Left ventricle myocardium inferior (tissue), 1 donor: ENCODE results near the gene OR2B3. TPM values are rescaled to one million over a fixed set of nuclear protein-coding genes. Genes with fewer than 3 reads are reported as not detected.
"Not testable (repeated sequence)": the region's sequence is repeated elsewhere in the genome, so short reads cannot be mapped to it uniquely, and the experiment has no call there.

Experiments used
- DNase-seq: peaks from one replicate; pipeline ENCODE4 v3.0.0-alpha.2; 2020
- H3K27ac ChIP-seq: fragments of 200-600 bp; replicated peaks from 2 replicates; pipeline ENCODE4 v1.8.0; 2021
- H3K27me3 ChIP-seq: fragments of 200-600 bp; 2 replicates; pipeline ENCODE4 v1.8.0; 2021; ENCODE audit warnings: low read depth
- H3K36me3 ChIP-seq: fragments of 200-600 bp; 2 replicates; pipeline ENCODE4 v1.8.0; 2021
- H3K4me1 ChIP-seq: fragments of 200-600 bp; 2 replicates; pipeline ENCODE4 v1.8.0; 2021
- H3K4me3 ChIP-seq: fragments of 200-600 bp; 2 replicates; pipeline ENCODE4 v1.8.0; 2021; ENCODE audit warnings: mild to moderate bottlenecking, moderate library complexity
- H3K9me3 ChIP-seq: fragments of 200-600 bp; replicated peaks from 2 replicates; pipeline ENCODE4 v1.8.0; 2021
- intact Hi-C: fragments of 100-400 bp; cut with micrococcal nuclease; formaldehyde crosslinking; loops from one replicate; pipeline ENCODE4 v1.11.0; 2022
- long read RNA-seq: library from polyadenylated mRNA; unstranded; transcript quantifications from one replicate; pipeline ENCODE4 v2.0.0, GENCODE V29; 2021
- total RNA-seq: library from RNA; stranded (reverse); fragmentation: NEBNext Ultra II Directional; extraction: Animal tissue kit (Norgen Biotek cat#: 25700); gene quantifications from one replicate; pipeline ENCODE4 v1.2.1, GENCODE V29; 2021
- TF ChIP-seq, protein P1 (sequence below): fragments of 200-600 bp; IDR thresholded peaks from 2 replicates; pipeline ENCODE4 v1.8.0; 2021; ENCODE audit warnings: antibody characterized with exemption, mild to moderate bottlenecking, borderline replicate concordance
- donor health status: DM: no; HTN: yes; CAD: no; lungs with severe emphysema.

The OR2B3 gene, protein sequence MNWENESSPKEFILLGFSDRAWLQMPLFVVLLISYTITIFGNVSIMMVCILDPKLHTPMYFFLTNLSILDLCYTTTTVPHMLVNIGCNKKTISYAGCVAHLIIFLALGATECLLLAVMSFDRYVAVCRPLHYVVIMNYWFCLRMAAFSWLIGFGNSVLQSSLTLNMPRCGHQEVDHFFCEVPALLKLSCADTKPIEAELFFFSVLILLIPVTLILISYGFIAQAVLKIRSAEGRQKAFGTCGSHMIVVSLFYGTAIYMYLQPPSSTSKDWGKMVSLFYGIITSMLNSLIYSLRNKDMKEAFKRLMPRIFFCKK
- not detected for total RNA-seq
- long read RNA-seq: 0 reads

GRCh38 chr6:29087213-29087612 lies at the start of gene OR2B3:
Gene OR2B3 (minus strand): TSS chr6:29087313. CDS start chr6:29087248, 65 bp downstream.
- DNase-seq: no peak
- H3K27ac ChIP-seq: no peak within 1 kb of the TSS
- H3K4me3 ChIP-seq: no peak within 1 kb of the TSS
- TF ChIP-seq, protein P1, sequence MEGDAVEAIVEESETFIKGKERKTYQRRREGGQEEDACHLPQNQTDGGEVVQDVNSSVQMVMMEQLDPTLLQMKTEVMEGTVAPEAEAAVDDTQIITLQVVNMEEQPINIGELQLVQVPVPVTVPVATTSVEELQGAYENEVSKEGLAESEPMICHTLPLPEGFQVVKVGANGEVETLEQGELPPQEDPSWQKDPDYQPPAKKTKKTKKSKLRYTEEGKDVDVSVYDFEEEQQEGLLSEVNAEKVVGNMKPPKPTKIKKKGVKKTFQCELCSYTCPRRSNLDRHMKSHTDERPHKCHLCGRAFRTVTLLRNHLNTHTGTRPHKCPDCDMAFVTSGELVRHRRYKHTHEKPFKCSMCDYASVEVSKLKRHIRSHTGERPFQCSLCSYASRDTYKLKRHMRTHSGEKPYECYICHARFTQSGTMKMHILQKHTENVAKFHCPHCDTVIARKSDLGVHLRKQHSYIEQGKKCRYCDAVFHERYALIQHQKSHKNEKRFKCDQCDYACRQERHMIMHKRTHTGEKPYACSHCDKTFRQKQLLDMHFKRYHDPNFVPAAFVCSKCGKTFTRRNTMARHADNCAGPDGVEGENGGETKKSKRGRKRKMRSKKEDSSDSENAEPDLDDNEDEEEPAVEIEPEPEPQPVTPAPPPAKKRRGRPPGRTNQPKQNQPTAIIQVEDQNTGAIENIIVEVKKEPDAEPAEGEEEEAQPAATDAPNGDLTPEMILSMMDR: no peak
- H3K27me3 ChIP-seq: peaks cover 6% of the 10 kb centered on the region
- H3K4me1 ChIP-seq: no peaks in the 10 kb centered on the region
- intact Hi-C loops: no loop called here
- H3K36me3 ChIP-seq: no peaks in the 10 kb centered on the region
- no peaks in the 10 kb centered on the region for H3K9me3 ChIP-seq

DNA sequence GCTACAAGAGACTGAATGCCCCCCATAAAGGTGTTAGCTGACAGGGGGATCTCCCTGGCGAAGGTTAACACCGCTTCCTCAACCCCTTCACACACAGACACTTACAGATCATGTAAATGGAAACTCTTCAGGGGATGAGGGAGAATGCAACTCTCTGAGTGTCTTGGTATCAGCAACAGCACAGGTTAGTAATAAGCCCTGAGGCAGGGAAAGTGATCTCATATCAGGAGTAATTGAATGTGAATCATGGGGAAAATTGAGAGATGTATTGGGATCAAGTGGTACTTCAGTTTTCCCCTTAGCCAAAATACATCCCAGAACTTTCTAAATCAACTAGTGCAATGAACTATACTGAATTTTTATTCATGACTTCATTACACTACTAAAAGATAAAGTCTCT lies 44.6 kb upstream of the OR2B3 start:
- DNase-seq: no peak
- TF ChIP-seq, protein P1: no peak
- Histone ChIP-seq H3K9me3 (no peaks in the 10 kb centered on the region), H3K4me3 (no peak overlapping the region), H3K27ac (no peak overlapping the region), H3K4me1 (no peaks in the 10 kb centered on the region), H3K27me3 (peaks cover 13% of the 10 kb centered on the region), H3K36me3 (no peaks in the 10 kb centered on the region)
- intact Hi-C loops: no loop called here

DNA sequence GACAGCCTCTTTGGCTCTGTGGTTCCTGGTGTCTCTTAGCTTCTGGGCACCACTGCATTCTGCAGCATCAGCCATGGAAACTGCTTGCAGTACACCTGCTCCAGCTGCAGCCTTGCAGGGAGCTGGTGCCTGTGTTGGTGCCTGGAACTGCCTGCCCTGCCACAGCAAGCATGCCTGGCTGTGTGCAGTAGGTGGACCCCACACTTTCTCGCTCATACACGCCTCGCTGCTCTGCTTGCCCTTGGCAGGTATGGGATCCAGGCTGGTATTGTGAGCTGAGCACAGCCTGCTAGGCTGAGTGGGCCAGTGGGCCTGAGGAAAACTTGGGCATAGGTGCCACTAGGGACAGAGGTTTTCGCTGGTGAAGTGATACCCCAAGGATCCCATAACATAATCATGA lies 43.5 kb upstream of the OR2B3 start:
- H3K9me3 ChIP-seq: no peaks in the 10 kb centered on the region
- no peaks in the 10 kb centered on the region for H3K36me3 ChIP-seq
- no peak for DNase-seq
- no peaks in the 10 kb centered on the region for H3K4me1 ChIP-seq
- intact Hi-C loops: no loop called here
- TF ChIP-seq, protein P1: no peak
- H3K27ac ChIP-seq: no peak overlapping the region
- peaks cover 17% of the 10 kb centered on the region for H3K27me3 ChIP-seq
- no peak overlapping the region for H3K4me3 ChIP-seq

DNA sequence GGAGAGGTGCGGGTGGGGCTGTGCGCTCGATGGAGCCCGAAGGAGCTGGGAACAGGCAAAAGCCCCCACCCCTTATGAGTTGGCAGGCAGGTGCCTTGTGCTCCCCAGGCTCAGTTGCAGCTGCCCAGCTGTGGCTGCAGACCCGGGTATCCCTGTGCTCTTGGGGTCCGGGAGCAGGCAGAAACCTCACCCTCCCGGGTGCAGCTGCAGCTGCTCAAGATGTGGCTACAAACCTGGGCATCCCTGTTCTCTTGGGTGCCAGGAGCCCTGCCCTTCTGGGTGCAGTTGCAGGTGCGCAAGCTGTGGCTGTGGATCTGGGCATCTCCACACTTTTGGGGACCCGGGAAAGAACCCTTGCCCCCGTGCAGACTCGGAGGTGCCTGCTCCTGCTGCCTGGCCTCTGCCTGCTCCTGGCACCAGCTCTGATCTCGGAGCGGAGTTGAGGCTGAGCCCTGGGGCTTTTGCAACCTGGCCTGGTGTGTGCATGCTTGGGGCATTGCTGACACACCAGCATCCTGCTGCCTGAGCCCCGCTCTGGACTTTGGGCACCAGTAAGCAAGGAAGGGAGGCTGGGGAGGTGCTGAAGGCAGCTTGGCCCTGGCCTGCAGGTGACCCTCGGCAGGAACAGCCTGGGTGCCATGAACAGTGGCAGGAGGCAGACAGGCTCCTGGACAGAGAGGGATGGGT lies 42.4 kb upstream of the OR2B3 start:
- no peak for DNase-seq
- Histone ChIP-seq H3K4me1 (no peaks in the 10 kb centered on the region), H3K36me3 (no peaks in the 10 kb centered on the region), H3K9me3 (no peaks in the 10 kb centered on the region), H3K4me3 (no peak overlapping the region), H3K27me3 (peaks cover 17% of the 10 kb centered on the region), H3K27ac (no peak overlapping the region)
- intact Hi-C loops: no loop called here
- TF ChIP-seq, protein P1: no peak

- DNase-seq, H3K36me3 ChIP-seq, H3K27ac ChIP-seq, H3K4me3 ChIP-seq, H3K27me3 ChIP-seq, H3K4me1 ChIP-seq, intact Hi-C loops, H3K9me3 ChIP-seq: not testable (repeated sequence)
Measured at GRCh38 chr6:29114964-29115363, 27.9 kb upstream of the OR2B3 start.

GRCh38 chr6:29112135-29112534 lies 25.0 kb upstream of the OR2B3 start:
- intact Hi-C loops: no loop called here

More at GRCh38 chr6:29112135-29112534, 25.0 kb upstream of the OR2B3 start:
- no peaks in the 10 kb centered on the region for H3K27me3 ChIP-seq
- TF ChIP-seq, protein P1: no peak
- DNase-seq: no peak
- H3K36me3 ChIP-seq: no peaks in the 10 kb centered on the region
- H3K9me3 ChIP-seq: no peaks in the 10 kb centered on the region
- H3K4me3 ChIP-seq: no peak overlapping the region
- no peak overlapping the region for H3K27ac ChIP-seq
- H3K4me1 ChIP-seq: no peaks in the 10 kb centered on the region
